HG02678 (cell line): ENCODE data around the gene NSUN2.

Source experiments
- ATAC-seq: cut with Tn5 transposase; IDR thresholded peaks from one replicate; pipeline ENCODE4 v1.9.1; 2021; ENCODE audit warnings: mild to moderate bottlenecking, moderate library complexity; ENCODE audit not compliant: unreplicated experiment

The NSUN2 gene

DNA sequence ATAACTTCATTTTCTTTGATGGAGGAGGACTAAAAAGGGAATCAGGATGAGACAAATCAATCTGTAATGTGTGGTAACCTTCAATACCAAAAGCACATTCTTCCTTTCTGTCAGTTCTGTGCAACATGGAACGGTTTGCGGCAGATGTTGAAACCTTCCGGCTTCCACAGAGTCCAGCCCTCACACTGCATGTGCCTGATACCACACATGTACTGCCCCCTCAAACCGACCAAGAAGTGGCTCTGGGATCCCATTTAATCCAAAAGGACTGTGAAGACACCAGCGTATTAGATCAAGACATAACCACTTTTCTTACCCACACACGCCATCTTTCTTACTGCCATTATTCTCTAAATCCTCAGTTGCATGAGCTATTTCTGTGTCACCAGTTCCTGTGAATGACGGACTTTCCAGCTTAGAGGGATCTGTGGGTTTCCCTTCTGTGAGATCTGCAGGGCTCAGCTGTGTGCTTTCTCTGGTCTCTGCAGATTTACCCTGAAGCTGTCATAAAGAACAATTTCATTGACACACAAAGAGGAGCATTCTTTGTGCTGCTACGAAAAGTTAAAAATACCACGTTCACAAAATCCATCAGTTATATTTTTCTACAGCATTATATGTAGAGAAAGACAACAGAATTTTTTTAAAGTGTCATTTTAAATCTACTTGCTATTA lies 25.8 kb downstream of the NSUN2 start:
- ATAC-seq: no peak

DNA sequence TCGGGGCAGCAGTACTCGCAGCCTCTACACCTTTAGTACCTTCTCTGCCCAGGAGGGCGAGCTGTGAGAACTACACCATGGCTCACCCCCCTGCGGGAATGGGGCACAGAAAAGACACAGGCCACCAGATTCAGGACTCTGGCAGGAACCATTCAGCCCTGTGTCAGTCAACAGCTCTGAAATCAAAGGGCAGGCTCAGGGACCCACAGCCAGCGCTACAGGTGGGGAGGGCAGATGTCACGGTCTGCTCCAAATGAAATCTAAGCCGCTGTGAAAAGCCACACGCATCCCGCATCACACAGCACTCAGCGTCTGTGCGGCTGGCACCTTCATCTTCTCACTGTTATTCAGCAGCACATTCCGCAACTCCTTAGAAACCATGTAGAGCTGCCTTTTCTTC lies 27.9 kb downstream of the NSUN2 start:
- no peak for ATAC-seq

DNA sequence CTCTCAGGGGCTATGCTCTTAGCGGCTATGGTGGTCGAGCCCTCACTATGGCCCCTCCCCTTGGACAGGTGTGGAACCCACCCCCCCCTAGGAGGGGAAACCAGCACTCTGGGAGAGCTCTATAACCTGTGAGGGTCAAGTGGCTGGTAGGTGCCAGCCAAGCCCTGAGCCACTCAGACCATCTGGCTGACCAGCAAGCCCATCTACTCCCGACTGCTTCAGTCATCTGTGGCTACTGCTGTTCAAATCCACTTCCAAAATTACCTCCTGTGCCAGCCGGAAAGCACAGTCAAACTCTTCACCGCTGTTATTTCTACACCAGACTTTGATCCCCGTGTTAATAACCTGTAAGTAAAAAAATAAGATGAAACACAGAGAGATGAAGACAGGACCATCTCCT lies 28.5 kb downstream of the NSUN2 start:
- no peak for ATAC-seq

DNA sequence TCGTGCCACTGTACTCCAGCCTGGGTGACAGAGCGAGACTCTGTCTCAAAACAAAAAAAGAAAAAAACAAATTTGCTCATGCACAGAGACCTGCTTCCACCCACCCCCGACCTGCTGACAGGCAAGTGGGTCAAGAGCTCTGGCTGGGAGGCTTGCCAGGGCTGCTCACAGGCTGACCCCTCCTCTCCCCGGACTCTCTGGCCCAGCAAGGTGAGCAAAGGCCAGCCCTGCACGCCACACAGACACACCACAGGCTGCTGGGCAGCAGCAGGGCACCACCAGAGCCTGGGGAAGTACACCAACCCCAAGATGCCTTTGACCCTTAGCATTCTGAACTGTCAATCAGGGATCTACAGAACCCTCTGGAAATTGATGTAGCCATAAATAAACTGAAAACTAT lies 29.2 kb downstream of the NSUN2 start:
- ATAC-seq: no peak

DNA sequence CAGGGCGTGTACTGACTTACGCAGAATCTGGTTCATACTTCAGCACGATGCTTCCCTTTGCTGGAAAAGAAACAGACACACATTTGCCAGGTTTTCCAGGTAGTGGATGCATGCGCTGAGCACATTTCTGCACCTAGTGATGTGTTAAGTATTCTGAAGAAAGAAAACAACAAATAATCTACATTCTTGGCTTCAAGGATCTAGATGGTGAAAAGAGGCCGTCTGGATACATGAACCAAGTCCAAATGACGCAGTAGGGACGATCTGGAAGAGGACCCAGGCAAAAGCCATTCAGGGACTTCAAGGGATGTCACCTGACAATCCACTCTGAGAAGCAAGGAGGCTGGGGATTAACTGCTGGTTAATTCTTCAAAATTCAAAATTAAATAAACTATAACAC lies 30.4 kb downstream of the NSUN2 start:
- ATAC-seq: no peak

DNA sequence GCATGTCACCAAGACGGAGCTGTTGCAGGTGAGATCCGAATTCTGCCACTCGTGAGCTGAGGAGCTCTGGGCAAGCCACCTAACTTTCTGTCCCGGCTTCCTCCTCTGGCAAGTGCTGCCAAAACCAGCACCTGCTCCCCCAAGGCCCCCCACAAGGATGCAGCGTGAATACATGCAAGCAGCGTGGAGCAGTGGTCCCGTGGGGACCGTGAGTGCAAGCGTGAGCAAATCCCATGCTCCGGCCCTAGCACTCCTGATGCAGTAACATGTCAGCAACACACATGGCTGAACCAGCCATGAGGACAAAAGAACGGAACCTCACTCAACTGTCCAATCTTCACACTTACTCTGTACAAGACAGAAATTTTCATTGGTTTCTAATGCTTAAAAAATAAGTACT lies 31.0 kb downstream of the NSUN2 start:
- ATAC-seq: no peak

DNA sequence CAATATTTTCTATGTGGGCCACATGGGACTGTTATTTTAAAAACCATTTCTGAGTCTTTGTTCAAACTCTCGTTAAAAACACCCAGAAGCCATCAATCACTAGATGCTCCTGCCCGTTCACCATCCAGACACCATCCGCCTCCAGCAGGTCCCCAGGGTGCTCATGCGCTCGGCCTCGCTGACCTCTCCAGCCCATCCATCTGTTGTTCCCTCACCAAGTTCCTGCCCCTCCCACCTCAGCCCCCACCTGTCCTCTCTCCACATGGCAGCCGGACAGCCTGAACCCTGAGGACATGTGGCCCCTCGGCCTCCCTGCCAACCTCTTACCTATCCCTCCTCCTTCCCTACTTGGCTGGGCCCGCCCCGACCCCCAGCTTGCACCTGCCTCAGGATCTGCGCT lies 31.6 kb downstream of the NSUN2 start:
- ATAC-seq: no peak

DNA sequence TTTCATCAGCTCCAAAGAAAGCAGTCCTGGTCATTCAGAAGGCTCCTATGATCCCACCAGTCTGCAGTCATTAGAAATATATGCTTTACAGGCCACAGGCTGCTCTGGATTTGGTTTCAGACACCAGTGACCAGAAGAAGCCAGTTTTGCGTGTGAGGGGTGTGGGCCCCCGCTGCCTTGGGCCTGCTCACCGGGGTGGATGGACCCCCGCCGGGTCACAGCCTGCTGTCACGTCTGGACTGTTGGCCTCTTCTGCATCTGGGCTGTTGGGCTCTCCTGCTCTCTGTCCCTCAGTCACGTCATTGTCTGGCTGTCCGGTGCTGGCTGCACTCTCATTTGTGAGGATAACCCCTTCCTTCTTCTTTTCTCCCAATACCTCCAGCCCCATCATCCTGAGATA lies 33.1 kb downstream of the NSUN2 start:
- ATAC-seq: no peak

DNA sequence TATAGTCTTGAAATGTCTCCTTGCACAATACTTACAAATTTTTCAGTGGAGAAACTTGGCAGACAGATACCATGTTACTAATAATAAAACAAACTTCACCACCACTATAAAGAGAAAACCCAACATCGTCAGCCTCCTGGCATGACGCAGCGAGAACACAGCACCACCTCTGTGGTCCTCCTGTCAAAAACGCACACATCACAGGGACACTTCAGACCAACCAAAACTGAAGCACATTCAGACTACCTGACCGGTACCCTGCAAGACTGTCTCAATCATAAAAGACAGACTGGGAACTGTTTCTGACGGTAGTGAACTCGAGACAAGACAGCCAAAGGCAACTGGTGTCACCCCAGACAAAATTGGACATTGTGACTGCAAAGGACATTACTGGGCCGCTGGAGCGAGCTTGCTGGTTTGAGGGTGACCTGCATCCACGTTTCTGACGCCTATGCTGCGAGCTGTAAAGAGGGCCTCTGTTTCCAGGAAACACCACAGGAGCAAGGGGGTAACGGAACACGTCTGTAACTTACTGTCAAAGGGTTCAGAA lies 34.4 kb downstream of the NSUN2 start:
- ATAC-seq: no peak

DNA sequence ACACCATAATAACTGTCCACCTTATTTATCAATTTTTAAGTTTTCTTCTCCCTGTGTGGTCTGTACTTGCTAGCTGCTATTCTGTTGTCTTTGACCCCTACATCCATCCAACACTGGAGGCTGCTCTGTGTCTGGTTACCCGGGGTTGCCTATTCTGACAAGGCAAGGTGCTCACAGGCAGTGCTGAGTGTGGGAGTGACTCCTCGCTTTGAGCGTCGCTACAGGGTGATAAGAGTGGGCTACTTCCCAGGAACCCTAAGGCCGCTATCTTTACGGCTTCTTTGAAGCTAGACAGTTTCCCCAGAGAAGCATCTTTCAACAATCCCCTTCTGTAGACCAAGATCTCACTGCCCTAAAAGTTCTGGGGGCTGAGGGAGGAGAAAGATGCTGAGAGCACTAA lies 35.3 kb downstream of the NSUN2 start:
- ATAC-seq: no peak

DNA sequence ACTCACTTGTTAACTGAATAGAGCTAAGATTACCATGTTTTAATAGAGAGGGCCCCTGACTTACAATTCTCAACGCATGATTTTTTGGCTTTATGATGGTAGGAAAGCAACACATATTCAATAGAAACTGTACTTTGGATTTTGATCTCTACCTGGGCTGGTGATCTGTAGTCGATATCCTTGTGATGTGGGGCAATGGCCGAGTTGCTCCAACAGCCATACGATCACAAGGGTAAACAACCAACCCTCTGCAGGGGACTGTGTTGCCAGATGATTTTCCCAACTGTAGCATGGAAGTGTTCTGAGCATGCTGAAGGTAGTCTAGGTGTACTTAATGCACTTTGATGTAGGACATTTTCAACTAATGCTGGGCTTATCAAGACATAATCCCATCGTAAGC lies 36.5 kb downstream of the NSUN2 start:
- no peak for ATAC-seq

DNA sequence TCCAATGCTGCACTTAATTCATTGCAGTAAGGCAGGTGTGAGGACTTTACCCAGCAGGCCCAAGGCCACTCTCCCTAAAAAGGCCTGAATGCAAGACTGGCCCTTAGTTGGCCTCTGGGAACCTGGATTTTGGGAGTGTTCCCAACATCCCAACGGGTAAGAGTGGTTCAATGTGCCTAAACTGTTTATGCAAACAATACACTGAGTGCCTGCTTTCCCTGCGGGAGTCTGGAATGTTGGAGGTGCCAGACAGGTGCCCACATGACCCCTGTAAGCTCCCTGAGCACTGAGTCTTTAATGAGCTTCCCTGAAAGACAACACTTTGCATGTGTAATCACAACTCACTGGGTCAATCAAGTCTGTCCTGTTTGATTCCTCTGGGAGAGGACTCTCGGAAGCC lies 37.4 kb downstream of the NSUN2 start:
- no peak for ATAC-seq

DNA sequence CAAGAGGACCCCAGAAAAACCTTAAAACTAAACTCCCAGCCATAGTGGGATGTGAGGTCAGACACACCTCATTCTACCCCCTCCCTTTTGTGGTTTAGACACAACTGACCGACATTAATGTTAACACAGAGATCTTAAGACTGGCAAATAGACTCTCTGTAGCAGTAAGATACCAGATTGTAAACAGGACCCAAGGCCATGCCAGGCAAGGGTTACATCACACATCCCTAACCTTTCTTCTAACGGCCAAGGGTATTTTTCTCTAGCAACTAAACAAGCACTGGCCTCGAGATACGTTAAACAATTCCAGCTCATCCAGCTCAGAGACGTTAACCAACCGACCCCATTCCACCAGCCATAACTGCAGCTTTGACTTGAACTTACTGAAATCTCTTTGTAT lies 38.8 kb downstream of the NSUN2 start:
- no peak for ATAC-seq

DNA sequence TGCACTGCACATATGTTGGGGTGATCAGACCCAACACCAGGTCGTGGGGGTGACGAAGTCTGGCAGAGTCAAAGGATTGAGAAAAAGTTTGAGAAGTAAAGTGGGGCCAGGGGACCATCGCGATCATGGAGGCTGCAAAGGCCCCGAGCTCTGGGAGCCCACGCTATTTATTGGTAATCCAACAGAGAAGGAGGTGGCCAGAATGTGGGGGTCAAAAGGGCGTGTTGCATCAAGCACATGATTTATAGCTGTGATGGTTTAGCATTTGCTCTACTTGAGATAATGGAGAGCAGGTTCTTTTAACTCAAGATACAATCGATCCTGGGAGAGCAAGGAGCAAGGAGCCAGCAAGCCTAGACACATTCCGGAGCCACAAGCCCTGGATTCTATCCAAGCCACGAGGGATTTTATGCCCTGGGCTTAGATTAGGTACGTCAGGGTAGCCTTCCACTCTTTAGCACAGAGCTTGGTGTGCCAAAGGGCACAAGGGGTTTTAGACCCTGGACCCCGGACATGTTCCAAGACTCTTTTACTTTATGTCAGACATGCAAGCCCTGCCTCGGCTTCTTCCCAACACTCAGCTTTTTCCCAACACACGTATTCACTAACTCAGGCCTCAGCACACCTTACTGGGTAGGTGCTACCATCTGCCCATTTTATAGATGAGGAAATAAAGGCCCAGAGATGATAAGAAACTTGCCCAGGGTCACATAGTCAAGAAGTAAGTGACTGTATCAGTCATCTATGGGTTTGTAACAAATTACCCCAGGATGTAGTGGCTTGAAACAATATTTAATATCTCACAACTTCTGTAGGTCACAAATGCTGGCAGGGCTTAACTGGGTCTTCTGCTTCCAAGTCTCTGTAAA lies 39.5 kb downstream of the NSUN2 start:
- no peak for ATAC-seq

DNA sequence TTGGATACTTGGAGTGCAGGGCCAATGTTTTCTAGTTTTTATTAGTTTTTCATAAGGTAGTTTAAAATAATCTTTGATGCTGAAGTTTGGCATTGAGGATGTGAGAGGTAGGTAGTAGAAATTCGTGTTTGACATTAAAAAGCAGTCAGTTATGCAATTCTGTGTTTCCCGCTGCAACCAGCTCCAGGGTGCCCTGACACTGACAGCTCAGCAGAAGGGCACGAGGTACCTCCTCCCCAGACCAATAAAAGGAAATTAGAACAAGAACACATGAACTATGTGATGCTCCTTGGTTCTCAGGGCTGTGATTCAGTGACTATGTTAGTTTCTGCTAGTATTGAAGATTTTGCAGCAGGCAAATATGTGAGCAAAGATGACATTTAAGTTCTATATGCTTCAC lies 40.2 kb downstream of the NSUN2 start:
- ATAC-seq: no peak

DNA sequence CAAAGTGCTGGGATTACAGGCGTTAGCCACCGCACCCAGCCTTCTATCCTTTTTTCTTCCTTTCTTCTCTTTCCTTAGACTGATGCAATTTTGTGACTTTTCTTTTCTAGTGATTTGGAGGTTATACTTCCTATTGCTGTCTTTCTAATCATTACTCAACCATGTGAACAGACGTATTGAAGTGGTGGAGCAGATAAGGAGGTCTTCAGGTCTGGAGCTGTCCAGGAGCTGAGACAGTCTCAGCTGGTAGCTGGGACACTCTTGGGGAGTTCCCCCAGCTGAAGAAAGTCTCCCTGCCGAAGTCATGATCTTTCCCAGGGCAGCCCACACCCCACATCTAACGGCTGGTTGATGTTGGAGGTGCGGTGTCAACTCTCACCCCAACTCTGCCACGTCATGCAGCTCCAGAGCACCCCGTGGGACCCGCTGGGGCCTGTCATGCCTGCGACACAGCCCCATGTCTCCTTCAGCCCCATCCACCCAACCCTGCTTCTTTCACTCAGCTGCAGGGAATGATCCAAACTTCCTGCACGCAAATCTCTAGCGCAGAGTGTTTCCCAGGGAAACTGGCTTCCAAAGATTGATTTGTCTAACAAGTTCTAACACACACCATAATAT lies 41.1 kb downstream of the NSUN2 start:
- no peak for ATAC-seq

DNA sequence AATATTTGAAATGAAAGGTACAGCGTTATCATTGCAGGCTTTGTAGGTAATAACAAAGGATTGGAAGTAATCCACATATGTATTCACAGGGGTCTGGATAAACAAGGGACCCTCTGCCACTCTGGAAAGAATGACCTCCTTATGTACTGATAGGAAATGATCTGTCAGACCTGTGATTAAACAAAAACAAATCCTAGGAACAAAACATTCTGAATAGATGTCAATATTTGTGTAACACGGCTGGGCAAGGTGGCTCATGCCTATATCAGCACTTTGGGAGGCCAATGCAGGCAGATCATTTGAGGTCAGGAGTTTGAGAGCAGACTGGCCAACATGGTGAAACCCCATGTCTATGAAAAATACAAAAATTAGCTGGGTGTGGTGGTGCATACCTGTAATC lies 42.3 kb downstream of the NSUN2 start:
- ATAC-seq: no peak

DNA sequence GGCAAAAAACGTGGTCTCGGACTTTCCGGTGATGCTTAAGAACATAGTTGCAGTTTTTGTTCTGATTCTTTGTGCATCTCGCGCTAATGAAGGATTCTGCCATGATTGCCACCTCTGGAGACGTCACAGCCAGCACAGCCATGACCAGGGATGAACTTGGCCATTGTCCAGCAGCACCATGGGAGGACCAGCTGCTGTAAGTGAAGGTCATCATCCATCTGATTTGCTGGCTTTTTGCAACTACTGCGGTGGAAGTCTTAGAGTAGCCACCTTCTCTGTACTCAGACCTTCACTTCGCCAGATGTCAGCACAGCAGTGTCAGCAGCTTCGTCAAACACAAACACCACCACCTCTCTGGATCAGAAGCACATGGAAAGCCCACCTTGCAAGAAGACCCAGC lies 45.7 kb downstream of the NSUN2 start:
- no peak for ATAC-seq

DNA sequence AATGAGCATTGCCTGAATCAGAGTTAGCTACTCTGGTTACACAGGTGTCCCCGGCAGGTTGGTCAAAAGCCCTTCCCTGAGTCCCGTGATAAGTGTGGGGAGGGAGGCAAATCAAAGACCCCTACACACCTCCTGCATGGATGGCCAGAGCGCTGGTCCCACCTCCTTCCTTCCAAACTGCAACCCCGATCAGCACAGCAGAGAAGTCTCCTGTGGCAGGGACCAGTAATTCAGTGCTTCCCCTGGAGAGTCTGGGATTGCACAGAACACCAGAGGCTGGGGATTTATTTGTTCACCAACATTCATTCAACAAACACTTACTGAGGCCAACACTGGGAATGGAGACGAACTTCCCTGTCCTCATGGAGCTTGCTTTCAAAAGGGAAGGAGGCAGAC lies 46.2 kb downstream of the NSUN2 start:
- ATAC-seq: no peak

DNA sequence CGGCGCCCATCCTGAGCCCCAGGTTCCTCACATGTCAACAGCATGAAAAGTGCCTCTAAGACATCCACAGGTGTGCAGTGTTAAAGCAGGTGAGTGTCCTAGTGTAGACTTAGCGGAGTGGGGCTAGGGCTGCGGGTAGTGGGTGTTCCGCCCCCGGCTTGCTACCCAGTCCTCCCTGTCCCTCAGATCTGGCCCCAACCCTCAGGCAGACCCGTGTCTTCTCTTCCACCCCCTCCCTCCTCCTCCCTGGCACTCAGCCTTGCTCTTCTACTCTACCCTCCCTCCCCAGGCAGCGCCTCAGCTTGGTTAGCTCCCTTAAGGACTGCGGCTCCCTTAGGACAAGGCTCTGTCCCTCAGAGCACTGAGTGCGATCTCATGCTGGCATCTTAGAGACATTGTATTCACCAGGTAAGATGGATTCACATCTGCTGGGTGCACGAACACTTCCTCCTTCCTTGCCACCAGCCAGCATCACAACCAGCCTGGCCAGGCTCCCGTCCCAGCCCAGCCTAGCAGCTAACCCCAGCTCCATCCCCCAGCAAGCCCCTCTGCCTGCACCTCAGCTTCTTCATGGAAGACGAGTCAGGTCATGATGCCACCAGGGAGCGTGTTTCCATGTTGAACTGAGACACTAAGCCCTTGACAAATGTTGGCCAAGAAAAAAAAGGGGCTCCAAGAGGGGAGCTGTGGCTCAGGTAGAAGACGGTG lies 46.8 kb downstream of the NSUN2 start:
- ATAC-seq: no peak

DNA sequence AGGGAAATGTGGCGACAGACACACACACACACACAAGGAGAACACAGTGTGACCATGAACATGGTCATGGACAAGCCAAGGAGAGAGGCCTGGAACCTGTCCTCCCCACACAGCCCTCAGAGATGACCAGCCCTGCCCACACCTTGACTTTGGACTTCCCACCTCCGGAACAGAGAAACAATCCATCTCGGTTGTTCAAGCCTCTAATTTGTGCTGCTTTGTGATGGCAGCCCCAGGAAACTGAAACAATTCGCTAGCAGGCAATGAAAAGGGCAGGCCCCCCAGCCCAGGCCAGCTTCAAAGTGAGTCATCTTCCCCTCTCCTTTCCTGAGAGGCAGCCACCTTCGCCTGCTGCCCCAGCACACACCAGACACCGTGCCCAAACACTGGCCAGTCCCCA lies 47.7 kb downstream of the NSUN2 start:
- ATAC-seq: no peak
